GM19351 (cell line): ENCODE results near the gene KLHL22.
"Not testable (repeated sequence)": the region's sequence is repeated elsewhere in the genome, so short reads cannot be mapped to it uniquely, and the experiment has no call there.

Source experiments
- ATAC-seq: cut with Tn5 transposase; IDR thresholded peaks from one replicate; pipeline ENCODE4 v1.9.1; 2021; ENCODE audit warnings: mild to moderate bottlenecking, moderate library complexity; ENCODE audit not compliant: unreplicated experiment

Gene KLHL22

DNA sequence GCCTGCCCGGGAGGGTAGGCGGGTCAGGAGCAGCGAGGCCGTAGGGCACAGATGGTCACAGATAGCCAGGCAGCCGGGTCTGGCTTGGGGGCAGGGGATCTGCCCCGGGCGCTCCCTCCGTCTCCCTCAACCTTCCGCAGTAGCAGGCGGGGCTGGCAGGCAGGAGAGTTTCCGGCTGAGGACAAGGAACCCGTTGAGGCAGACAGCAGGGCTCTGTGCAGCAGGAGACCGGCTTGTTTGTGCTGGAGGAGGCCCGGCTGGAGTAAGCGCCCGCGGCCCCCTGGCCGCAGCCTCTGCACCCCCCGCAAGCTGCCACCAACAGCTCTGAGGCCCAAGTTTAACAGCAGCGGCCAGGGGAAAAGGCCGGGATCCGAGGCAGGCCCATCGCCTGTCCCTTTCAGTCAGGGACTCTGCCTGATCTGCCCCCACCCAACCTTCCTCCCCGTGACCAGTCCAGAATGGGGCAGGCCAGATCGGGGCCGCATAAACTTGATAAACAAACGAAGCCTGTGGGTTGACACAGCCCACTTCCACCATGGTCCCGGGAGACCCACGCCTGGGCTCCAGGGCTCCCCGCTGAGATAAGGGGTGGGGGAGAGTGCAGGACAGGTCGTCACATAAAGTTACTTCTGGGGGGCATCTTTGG lies 71.6 kb downstream of the KLHL22 start:
- ATAC-seq: no peak

DNA sequence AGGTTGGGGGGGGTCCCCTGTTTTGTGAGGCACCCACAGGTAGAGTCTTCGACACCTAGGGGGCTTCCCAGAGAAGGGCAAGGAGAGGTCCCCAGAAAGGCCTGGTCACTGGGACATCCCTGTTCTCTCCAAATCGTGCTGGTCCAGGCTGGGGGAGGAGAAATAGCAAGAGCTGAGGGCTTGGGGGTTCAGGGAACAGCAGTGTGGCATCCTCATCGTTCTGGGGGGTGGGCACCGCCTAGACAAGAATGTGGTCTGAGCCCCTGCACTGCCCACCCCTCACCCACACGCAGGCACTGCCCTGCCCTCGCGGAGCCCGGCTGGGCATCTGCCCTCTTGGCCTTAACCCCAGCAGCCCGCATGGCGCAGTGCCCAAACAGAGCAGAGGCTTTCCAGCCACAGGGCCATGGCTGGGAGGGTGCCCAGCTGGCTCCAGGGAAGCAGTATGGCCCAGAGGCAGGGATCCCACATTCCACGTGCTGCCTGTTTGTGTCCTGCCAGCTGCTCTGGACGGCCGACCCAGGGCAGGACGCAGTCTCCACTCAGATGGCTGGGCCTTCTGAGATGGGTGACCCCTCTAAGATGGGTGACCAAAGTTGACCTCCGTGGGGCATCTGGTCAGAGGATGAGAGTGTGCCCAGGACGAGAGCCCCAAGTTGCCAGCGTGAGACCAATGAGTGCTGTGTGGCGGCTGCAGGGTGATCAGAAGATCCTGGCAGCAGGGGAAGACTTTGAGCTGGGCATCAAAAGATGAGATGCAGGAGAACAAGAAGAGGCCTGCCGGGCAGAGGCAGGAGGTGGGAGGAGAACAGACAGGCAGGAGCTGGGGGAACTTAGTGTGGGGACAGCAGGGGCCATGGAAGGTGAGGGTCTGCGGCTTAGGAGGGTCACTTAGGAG lies 72.3 kb downstream of the KLHL22 start:
- ATAC-seq: no peak

DNA sequence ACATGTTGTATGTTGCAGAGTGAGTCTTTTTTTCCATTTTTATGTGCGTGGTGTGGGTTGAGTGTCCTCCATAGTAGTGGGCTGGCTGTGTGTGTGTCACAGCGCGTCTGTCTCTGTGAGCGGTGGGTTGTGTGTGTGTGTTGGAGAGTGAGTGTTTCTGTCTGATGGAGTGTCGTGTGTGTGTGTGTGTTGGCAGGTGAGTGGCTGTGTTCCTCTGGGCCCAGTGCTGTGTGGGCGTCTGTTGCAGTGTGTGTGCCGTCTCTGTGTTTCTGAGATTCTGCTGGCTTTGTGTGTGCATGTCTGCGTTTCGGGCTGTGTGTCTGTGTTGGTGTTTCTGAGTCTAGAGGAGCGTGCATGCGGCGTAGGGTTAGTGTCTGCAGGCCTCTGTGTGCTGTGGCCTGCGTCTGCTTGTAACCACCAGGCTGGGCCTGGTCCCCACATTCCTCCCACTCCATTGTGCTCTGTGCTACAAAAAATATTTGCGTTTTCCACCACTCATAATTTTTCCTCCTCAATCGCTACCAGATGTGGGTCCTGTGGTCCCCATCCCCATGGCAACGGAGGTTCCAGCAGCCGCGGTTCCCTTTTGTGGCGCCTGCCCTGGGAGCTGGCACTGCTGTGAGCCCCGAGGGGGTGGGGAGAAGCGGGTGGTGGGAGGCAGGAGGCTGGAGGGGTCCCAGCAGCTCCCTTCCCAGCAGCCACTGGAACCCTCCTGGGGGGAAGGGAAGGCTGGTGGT lies 73.2 kb downstream of the KLHL22 start:
- no peak for ATAC-seq

DNA sequence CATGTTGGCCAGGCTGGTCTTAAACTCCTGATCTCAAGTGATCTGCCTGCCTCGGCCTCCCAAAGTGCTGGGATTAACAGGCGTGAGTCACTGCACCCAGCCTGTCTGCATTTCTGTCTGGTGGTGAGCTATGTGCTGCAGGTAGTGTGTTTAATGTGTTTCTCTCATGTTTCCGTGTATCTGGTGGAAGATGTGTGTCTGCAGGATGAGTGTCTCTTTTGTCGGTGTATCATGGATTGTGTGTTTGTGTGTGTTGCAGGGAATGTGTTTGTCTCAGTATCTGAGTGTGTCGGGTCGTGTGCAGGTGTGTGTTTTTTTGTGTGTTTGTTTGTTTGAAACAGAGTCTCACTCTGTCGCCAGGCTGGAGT lies 74.1 kb downstream of the KLHL22 start:
- no peak for ATAC-seq

DNA sequence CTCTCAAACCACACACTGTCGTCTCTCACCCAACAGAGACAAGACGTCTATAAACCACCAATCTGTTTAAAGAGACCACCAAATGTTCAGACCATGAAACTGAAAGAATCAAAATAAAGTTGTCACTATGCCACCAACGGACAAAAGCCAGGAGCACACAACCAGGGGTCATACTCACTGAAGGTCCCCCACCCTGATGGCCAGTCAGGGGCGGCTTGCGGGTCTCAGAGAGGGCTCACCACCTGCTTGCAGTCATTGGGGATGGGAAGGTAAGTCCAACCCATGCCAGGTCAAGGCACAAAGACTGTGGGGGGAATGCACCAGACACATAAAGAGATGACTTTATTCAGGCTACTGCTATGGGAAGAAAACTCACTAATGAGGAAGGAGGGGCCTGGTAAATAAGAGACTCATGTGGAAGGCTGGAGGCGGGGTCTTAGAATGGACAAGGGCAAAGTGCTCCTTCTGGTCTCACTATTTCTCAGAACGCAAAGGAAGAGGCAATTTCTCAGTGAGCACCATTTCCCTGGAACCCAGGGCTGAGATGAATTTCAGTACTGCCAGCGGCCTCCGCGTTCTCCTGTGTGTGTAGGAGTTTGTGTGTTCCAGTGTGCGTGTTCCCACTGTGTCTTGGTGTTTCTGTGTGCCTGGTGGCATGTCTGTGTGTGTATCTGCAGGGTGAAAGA lies 75.3 kb downstream of the KLHL22 start:
- no peak for ATAC-seq

DNA sequence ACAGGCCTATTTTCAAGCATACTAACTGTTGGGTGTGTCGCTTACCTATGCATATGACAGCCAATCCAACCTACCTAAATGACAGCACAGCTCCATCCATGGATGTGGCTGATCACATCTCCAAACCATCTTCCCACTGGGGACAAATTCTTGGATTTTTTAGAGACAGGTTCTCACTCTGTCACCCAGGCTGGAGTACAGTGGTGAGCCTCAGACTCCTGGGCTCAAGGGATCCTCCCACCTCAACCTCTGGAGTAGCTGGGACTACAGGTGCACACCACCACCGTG lies 76.0 kb downstream of the KLHL22 start:
- no peak for ATAC-seq

DNA sequence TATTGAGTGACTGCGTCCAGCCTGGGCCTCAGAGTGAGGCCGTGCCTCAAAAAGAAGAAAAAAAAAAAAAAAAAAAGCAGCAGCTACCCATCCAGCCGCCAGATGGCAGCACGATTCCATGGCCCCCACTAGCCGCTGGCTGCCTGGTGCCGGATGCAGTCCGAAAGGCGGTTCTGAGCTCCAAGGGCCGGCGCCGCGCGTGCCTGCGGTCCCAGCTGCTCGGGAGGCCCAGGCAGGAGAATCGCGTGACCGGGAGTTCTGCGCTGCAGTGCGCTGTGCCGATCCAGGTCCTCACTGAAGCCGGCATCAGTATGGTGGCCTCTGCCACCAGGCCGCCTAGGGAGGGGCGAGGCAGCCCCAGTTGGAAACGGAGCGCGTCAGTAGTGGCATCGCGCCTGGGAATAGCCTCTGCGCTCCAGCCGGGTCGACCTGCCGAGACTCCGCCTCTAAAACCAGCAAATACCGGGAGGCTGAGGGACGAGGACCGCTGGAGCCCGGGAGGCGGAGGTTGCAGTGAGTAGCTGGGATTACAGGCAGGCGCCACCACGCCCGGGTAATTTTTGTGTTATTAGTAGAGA lies 77.3 kb downstream of the KLHL22 start:
- ATAC-seq: no peak

DNA sequence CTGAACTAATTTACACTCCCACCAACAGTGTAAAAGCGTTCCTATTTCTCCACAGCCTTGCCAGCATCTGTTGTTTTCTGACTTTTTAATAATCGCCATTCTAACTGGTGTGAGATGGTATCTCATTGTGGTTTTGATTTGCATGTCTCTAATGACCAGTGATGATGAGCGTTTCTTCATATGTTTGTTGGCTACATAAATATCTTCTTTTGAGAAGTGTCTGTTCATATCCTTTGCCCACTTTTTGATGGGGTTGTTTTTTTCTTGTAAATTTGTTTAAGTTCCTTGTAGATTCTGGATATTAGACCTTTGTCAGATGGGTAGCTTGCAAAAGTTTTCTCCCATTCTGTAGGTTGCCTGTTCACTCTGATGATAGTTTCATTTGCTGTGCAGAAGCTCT lies 79.9 kb downstream of the KLHL22 start:
- not testable (repeated sequence) for ATAC-seq

DNA sequence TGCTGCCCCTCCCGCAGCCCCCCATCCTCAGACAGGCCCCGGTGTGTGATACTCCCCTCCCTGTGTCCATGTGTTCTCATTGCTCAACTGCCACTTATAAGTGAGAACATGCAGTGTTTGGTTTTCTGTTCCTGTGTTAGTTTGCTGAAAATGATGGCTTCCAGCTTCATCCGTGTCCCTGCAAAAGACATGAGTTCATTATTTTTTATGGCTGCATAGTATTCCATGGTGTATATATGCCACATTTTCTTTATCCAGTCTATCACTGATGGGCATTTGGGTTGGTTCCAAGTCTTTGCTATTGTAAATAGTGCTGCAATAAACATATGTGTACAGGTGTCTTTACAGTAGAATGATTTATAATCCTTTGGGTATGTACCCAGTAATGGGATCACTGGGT lies 80.4 kb downstream of the KLHL22 start:
- ATAC-seq: not testable (repeated sequence)

DNA sequence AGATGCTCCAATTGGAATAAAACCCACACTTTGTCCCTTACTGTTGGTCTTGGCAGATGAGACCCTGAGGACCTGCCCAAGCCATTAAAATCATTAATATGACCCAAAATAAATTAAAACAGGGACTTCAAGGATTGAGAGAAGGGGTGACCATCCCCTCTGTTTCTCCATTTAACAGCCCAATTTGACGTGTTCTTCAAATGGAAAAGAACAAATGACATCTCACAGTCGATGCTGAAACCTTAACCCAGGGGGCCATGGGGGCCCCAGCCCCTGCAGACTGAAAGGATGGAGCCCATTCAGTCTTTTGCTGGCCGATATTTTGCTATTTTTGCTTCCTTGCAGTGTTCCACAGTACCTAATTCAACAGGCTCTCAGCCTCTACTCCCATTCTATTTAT lies 81.1 kb downstream of the KLHL22 start:
- ATAC-seq: no peak

DNA sequence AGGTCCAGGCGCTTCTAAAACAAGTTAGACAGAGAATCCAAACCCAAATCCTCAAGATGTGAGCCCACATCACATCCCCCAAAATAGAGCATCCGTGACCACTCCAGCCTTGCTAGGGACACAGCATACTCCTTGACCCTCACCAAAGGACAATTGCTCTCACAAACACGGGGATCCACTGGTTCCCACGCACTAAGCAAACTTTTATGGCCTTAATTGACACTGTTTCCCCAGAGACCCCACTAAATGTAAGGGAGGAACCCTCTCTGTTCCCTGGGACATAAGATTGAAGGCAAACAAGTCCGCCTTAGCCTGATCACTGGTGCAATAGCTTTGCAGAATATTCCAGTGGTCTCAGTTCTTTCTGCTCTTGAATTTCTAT lies 81.5 kb downstream of the KLHL22 start:
- ATAC-seq: no peak

DNA sequence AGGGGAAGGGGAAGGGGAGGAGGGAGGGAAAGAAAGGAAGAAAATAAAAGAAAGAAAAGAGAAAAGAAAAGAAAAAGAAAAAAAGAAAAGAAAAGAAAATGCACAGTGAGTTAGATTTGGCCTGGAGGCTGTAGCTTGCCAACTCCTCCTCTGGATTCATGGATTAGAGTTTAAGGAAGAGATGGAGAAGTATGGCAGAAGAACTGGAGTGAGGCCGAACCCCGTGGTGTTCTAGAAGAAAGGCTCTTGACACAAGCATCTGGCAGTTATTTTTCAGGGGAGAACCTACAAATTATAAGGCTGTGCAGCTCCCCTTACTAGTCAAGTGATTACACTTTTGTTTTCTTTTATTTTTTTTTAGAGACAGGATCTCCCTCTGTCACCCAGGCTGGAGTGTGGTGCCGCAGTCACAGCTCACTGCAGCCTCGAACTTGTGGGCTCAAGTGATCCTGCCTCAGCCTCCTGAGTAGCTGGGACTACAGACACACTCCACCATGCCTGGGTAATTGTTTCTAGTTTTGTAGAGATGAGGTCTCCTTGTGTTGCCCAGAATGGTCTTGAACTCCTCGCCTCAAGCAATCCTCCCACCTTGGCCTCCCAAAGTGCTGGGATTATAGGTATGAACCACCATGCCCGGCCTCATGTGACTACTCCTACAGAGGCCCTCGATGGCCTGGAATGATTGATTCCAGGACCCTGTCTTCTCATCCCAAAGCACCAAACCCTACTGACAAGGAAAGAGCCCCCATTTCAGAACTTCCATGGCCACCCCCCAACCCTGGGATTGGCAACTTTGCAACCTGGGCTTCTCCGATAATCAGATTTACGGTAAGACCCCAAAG lies 82.2 kb downstream of the KLHL22 start:
- ATAC-seq: no peak

DNA sequence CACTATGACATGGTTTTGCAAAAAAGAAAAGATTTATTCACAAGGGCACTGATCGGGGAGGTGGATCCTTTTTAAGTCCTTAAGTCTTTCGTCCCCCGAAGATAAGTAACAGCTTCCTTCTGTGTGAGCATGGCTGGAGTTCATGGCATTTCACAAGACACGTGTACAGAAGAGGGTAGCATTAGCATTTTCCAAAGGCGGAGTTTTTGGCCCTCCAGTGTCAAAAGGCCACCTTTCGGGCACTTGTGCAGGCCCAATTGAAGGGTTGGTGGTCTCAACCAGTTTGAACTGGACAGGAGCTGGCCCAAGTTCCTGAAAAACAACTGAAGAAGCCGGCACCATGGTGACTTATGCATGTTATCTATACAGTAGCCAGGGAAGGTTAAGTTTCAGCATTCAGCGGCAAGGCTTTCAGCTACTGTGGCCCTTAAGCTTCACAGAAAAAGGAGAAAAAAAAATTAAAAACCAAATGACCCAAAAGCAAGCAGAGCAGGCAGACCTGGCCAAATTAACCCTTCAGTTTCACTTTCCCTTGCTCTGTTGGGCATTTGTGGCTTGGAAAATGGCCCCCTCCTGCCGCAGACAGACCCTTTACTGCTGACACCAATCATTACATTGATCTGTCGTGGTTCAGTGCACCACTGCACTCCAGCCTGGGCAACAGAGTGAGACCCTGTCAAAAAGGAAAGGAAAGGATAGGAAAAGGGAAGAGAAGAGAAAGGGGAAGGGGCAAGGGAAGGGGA lies 83.0 kb downstream of the KLHL22 start:
- no peak for ATAC-seq

DNA sequence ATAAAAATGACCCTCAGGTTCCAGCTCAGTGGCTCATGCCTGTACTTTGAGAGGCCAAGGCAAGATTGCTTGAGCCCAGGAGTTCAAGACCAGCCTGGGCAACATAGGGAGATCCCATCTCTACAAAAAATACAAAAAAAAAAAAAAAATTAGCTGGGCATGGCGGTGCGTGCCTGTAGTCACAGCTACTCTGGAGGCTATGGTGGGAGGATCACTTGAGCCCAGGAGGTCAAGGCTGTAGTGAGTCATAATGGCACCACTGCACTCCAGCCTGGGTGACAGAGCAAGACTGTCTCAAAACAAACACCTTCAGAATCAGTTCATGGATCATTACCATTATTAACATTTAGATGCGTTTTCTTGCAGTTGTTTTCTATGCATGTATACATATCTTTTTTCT lies 86.2 kb downstream of the KLHL22 start:
- ATAC-seq: not testable (repeated sequence)

DNA sequence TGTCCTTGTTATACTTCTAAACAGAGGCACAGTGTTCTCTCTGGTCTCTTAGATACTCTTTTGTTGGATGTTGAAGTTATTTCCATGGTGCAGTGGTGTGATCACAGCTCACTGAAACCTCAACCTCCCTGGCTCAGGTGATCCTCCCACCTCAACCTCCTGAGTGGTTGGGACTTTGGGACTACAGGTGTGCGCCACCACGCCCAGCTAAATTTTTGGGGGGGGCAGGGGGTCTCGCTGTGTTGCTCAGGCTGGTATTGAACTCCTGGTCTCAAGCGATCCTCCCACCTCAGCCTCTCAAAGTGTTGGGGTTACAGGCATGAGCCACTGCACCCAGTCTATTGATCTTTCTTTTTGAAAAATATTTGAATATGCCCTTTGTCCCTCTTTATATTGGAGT lies 86.7 kb downstream of the KLHL22 start:
- no peak for ATAC-seq

DNA sequence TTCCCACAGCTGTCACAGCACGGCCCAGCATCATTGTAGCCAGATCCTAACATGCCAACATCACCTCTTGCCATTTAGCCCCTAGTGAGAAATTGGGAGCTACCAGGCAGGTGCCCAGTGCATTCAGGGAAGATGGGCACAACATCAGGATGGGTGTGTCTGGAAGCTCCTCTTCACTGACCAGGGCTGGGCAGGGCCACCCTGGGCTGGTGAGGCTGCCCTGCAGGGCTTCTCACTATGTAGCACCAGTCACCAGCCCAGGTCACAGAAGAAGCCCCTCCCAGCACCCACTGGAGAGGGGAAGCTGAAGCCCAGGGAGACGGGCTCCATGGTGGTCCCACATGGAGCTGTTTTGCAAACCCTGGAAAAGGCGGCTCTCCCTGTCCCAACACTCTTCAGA lies 87.8 kb downstream of the KLHL22 start:
- ATAC-seq: no peak

DNA sequence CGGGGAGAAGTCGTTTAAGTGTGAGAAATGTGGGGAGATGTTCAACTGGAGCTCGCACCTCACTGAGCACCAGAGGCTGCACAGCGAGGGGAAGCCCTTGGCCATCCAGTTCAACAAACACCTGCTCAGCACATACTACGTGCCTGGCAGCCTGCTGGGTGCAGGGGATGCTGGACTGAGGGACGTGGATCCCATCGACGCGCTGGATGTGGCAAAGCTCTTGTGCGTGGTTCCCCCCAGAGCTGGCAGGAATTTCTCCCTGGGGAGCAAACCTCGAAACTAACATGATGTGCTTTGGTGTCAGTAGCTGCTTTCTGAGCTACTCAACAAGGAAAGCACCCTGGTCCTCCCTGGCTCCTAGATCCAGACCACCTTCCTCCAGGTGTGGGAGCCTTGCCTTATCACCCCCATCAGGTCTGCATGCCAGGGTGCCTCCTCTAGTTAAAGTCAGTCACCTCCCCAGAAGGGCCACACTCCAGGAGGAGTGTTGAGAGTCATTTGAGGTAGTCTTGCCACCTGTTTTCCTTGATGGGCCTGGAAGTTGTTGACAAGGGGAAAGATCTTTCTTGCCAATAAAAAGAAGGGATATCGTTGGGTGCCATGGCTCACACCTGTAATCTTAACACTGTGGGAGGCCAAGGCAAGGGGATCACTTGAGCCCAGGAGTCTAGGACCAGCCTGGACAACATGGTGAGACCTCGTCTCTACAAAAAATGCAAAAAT lies 88.7 kb downstream of the KLHL22 start:
- ATAC-seq: no peak

DNA sequence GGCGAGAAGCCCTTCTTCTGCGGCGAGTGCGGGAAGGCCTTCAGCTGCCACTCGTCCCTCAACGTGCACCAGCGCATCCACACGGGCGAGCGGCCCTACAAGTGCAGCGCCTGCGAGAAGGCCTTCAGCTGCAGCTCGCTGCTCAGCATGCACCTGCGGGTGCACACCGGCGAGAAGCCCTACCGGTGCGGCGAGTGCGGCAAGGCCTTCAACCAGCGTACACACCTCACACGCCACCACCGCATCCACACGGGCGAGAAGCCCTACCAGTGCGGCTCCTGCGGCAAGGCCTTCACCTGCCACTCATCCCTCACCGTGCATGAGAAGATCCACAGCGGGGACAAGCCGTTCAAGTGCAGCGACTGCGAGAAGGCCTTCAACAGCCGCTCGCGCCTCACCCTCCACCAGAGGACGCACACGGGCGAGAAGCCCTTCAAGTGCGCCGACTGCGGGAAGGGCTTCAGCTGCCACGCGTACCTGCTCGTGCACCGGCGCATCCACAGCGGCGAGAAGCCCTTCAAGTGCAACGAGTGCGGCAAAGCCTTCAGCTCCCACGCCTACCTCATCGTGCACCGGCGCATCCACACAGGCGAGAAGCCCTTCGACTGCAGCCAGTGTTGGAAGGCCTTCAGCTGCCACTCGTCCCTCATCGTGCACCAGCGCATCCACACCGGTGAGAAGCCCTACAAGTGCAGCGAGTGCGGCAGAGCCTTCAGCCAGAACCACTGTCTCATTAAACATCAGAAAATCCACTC lies 89.5 kb downstream of the KLHL22 start:
- ATAC-seq: no peak
